ENCODE measurements around the gene LRCH4.

The LRCH4 gene

GRCh38 chr7:100591596-100591995 lies 5.7 kb upstream of the LRCH4 start:
- no peak overlapping the region for H3K9ac ChIP-seq (ENCODE audit: low read depth, low read length)
- no peak overlapping the region for H2AFZ ChIP-seq (ENCODE audit: low read depth, low read length)
- H3K27me3 ChIP-seq (ENCODE audit: insufficient read depth, low read length, poor library complexity), result no peaks in the 10 kb centered on the region
- no peak for TF ChIP-seq CTCF (IDR thresholded peaks at IDR 0.05; ENCODE audit: borderline replicate concordance, extremely low read depth, low read length, poor library complexity, severe bottlenecking)
- no peak for TF ChIP-seq EZH2 (IDR thresholded peaks at IDR 0.05; ENCODE audit: borderline replicate concordance, low read depth, low read length, severe bottlenecking)
- H3K9me3 ChIP-seq (ENCODE audit: insufficient read depth, low read length, severe bottlenecking), result no peaks in the 10 kb centered on the region
- H3K36me3 ChIP-seq (ENCODE audit: insufficient read depth, low read length), result no peaks in the 10 kb centered on the region
- no peak overlapping the region for H3K4me2 ChIP-seq (ENCODE audit: insufficient read depth, low read length)
- no peak overlapping the region for H3K4me3 ChIP-seq (ENCODE audit: low read depth in 1 of 2, low read length in 2 of 2)
- DNase-seq, result no peak
- H4K20me1 ChIP-seq (ENCODE audit: insufficient read depth, low read length), result no peaks in the 10 kb centered on the region
- H3K79me2 ChIP-seq (ENCODE audit: insufficient read depth, low read length), result no peaks in the 10 kb centered on the region
- ATAC-seq (ENCODE audit: insufficient read depth, low read depth), result no peak
- H3K27ac ChIP-seq (ENCODE audit: low read length), result no peak overlapping the region
- peaks cover 5% of the 10 kb centered on the region; the same call in 1 of the 2 replicates for H3K4me1 ChIP-seq (ENCODE audit: insufficient read depth, low read length)

GRCh38 chr7:100590077-100590737 lies 4.3 kb upstream of the LRCH4 start:
- TF ChIP-seq EZH2 (IDR thresholded peaks at IDR 0.05; ENCODE audit: borderline replicate concordance, low read depth, low read length, severe bottlenecking) (no peak), CTCF (IDR thresholded peaks at IDR 0.05; ENCODE audit: borderline replicate concordance, extremely low read depth, low read length, poor library complexity, severe bottlenecking) (no peak)
- Histone ChIP-seq H3K79me2 (ENCODE audit: insufficient read depth, low read length) (peaks cover 7% of the 10 kb centered on the region), H3K4me3 (ENCODE audit: low read depth in 1 of 2, low read length in 2 of 2) (no peak overlapping the region), H3K9me3 (ENCODE audit: insufficient read depth, low read length, severe bottlenecking) (no peaks in the 10 kb centered on the region), H2AFZ (ENCODE audit: low read depth, low read length) (no peak overlapping the region), H3K36me3 (ENCODE audit: insufficient read depth, low read length) (no peaks in the 10 kb centered on the region), H3K4me2 (ENCODE audit: insufficient read depth, low read length) (no peak overlapping the region), H3K9ac (ENCODE audit: low read depth, low read length) (no peak overlapping the region), H4K20me1 (ENCODE audit: insufficient read depth, low read length) (peaks cover 4% of the 10 kb centered on the region), H3K27me3 (ENCODE audit: insufficient read depth, low read length, poor library complexity) (no peaks in the 10 kb centered on the region), H3K4me1 (ENCODE audit: insufficient read depth, low read length) (peaks cover 8% of the 10 kb centered on the region; the same call in 1 of the 2 replicates), H3K27ac (ENCODE audit: low read length) (no peak overlapping the region)
- no peak for ATAC-seq (ENCODE audit: insufficient read depth, low read depth)
- no peak for DNase-seq

GRCh38 chr7:100589341-100589947 lies 3.5 kb upstream of the LRCH4 start:
- Histone ChIP-seq H3K27me3 (ENCODE audit: insufficient read depth, low read length, poor library complexity) (no peaks in the 10 kb centered on the region), H3K79me2 (ENCODE audit: insufficient read depth, low read length) (peaks cover 15% of the 10 kb centered on the region), H3K27ac (ENCODE audit: low read length) (no peak overlapping the region), H3K4me2 (ENCODE audit: insufficient read depth, low read length) (no peak overlapping the region), H3K9ac (ENCODE audit: low read depth, low read length) (no peak overlapping the region), H2AFZ (ENCODE audit: low read depth, low read length) (no peak overlapping the region), H3K9me3 (ENCODE audit: insufficient read depth, low read length, severe bottlenecking) (no peaks in the 10 kb centered on the region), H4K20me1 (ENCODE audit: insufficient read depth, low read length) (peaks cover 12% of the 10 kb centered on the region), H3K36me3 (ENCODE audit: insufficient read depth, low read length) (0 out of 2 replicates have a peak, but pooled peaks cover 5% of the 10 kb centered on the region), H3K4me1 (ENCODE audit: insufficient read depth, low read length) (peaks cover 16% of the 10 kb centered on the region), H3K4me3 (ENCODE audit: low read depth in 1 of 2, low read length in 2 of 2) (no peak overlapping the region)
- DNase-seq (no peak), ATAC-seq (ENCODE audit: insufficient read depth, low read depth) (no peak)
- TF ChIP-seq CTCF (IDR thresholded peaks at IDR 0.05; ENCODE audit: borderline replicate concordance, extremely low read depth, low read length, poor library complexity, severe bottlenecking) (no peak), EZH2 (IDR thresholded peaks at IDR 0.05; ENCODE audit: borderline replicate concordance, low read depth, low read length, severe bottlenecking) (no peak)
